Naive thymus-derived CD4-positive, alpha-beta T cell (primary cell): ENCODE data around the gene PSKH1. TPM values are rescaled to one million over a fixed set of nuclear protein-coding genes. Genes with fewer than 3 reads are reported as not detected.

Experiments
- ATAC-seq: fragments of 150-1000 bp; cut with Tn5 transposase; 2 replicates; pipeline ENCODE4 v1.10.0; 2021; ENCODE audit warnings: mild to moderate bottlenecking, moderate library complexity
- CTCF ChIA-PET: fragments of 350-600 bp; sonication (Branson Sonifier 250); formaldehyde crosslinking; loops from one replicate; lab custom pipeline; 2021; ENCODE audit warnings: antibody characterized with exemption; lab: Charles Lee
- POLR2A ChIA-PET: fragments of 350-600 bp; sonication (Branson Sonifier 250); formaldehyde crosslinking; loops from one replicate; lab custom pipeline; 2021; ENCODE audit warnings: antibody characterized with exemption, inconsistent platforms; lab: Charles Lee
- DNase-seq, 9 donors: peaks; one replicate each; pipeline versions ENCODE4 v3.0.0 to v3.0.0-alpha.2; 2020 to 2022; ENCODE audit warnings: mixed read lengths in 1 of 9
- H3K27ac ChIP-seq: one replicate; pipeline ENCODE4 v1.7.0; 2013; ENCODE audit warnings: mild to moderate bottlenecking, low read depth, low read length, moderate library complexity
- H3K27me3 ChIP-seq, 2 donors: one replicate each; pipeline ENCODE4 v1.7.0; 2013; ENCODE audit warnings: low read length in 2 of 2, mild to moderate bottlenecking in 2 of 2, moderate library complexity in 2 of 2; ENCODE audit not compliant: control insufficient read depth in 2 of 2, insufficient read depth in 2 of 2
- H3K36me3 ChIP-seq, 3 experiments: 1 replicate in 2 of 3; 2 replicates in 1 of 3; pipeline ENCODE4 v1.7.0; 2013; ENCODE audit warnings: low read length in 3 of 3, mild to moderate bottlenecking in 3 of 3, moderate library complexity in 1 of 3; ENCODE audit not compliant: insufficient read depth in 3 of 3, control insufficient read depth in 2 of 3
- H3K4me1 ChIP-seq, 2 donors: one replicate each; pipeline ENCODE4 v1.7.0; 2013; ENCODE audit warnings: low read length in 2 of 2, mild to moderate bottlenecking in 2 of 2, moderate library complexity in 1 of 2; ENCODE audit not compliant: control insufficient read depth in 2 of 2, insufficient read depth in 2 of 2
- H3K4me3 ChIP-seq: 2 replicates; pipeline ENCODE4 v1.7.0; 2013; ENCODE audit warnings: mild to moderate bottlenecking, low read length
- H3K9me3 ChIP-seq, 3 experiments: 1 replicate in 2 of 3; 2 replicates in 1 of 3; pipeline ENCODE4 v1.7.0; 2013; ENCODE audit warnings: low read length in 3 of 3; ENCODE audit not compliant: control insufficient read depth in 2 of 3
- H3K27ac Mint-ChIP-seq, 9 donors: one replicate each; pipeline ENCODE4 v1.8.0; 2020 to 2022; ENCODE audit warnings: mixed read lengths in 9 of 9, mild to moderate bottlenecking in 8 of 9, moderate library complexity in 5 of 9, inconsistent platforms in 2 of 9
- H3K27me3 Mint-ChIP-seq, 5 donors: one replicate each; pipeline ENCODE4 v1.8.0; 2021 to 2022; ENCODE audit warnings: mixed read lengths in 5 of 5, mild to moderate bottlenecking in 1 of 5
- H3K36me3 Mint-ChIP-seq, 5 donors: one replicate each; pipeline ENCODE4 v1.8.0; 2020 to 2022; ENCODE audit warnings: mixed read lengths in 5 of 5, mild to moderate bottlenecking in 3 of 5, inconsistent platforms in 1 of 5
- H3K4me1 Mint-ChIP-seq, 7 donors: one replicate each; pipeline ENCODE4 v1.8.0; 2020 to 2022; ENCODE audit warnings: mixed read lengths in 7 of 7, mild to moderate bottlenecking in 3 of 7, inconsistent platforms in 1 of 7
- H3K4me3 Mint-ChIP-seq, 10 donors: one replicate each; pipeline ENCODE4 v1.8.0; 2020 to 2022; ENCODE audit warnings: mild to moderate bottlenecking in 10 of 10, mixed read lengths in 10 of 10, moderate library complexity in 6 of 10, inconsistent platforms in 2 of 10
- H3K9me3 Mint-ChIP-seq, 11 donors: one replicate each; pipeline ENCODE4 v1.8.0; 2020 to 2022; ENCODE audit warnings: mixed read lengths in 11 of 11, mild to moderate bottlenecking in 4 of 11, inconsistent platforms in 1 of 11, moderate library complexity in 1 of 11
- intact Hi-C, 2 donors: fragments of 100-400 bp; cut with micrococcal nuclease; formaldehyde crosslinking; loops; one replicate each; pipeline ENCODE4 v1.15.1; 2023
- polyA plus RNA-seq, 2 donors: library from polyadenylated mRNA; unstranded; fragments of 300-500 nt; fragmentation: Illumina TruSeq; gene quantifications; one replicate each; pipeline ENCODE4 v1.2.3, GENCODE V29; 2021
- total RNA-seq, 6 experiments: library from RNA in 5 of 6; stranded (reverse) in 5 of 6; gene quantifications; 1 replicate in 5 of 6; 2 replicates in 1 of 6; pipeline ENCODE4 v1.2.3 and lab custom pipeline; 2021 to 2026

Gene PSKH1
- total and polyA plus RNA-seq, 7 experiments from 2014 or later: 18.0 to 34.0 (median 23.3) TPM

DNA sequence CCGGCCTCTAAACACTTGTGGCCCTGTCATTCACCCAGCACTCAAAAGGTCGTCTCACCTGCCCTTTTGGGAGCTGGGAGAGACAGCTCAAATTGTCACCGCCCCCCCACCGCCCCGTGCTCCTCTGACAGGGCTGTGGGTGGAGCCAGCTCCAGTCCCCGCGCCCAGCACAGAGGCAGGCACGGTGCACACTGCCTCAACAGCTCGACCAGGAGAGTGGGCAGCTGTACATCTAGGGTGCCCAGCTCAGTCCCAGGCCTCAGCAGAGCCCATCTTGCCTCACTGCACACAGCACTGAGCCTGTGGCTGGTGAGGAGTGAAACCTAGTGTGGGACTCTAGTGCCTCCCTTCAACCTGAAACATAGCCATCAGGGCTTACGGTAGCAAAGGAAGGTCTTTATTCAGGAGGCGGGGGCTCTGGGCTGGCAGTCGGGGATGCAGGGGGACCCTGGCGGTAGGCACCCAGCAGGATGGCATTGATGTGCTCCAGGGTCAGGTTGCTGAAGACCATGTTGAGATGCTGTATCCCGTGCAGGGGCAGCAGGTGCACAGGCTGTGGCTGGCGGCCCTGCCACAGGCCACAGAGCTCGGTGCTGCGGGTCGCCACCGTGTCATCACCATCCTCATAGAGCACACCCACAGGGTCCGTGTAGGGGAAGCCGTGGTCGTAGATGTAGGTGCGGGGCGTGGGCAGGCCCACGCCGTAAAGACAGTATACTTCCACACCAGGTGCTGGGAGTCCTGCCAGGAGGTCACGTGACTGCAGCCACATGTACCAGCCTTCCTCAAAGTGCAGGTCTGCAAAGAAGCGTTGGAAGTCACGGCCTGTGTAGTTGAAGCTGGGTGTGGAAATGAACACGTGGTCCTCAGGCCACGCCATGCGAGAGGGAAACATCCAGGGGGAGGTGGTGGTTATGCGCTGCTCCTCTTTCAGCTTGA, 46.7 kb downstream of the PSKH1 start:
- intact Hi-C loops: loop anchor here (5.0 kb wide), 3 partner anchors 298 to 377 kb away; partner anchors contain the start of genes PRMT7 (in 2 of the 2), SLC7A6OS (in 2 of the 2), CTCF (in 1 of the 2) and ESRP2 (in 1 of the 2)
- H3K36me3 ChIP-seq: peaks cover 5 to 34% (median 5%) of the 10 kb centered on the region in 3 experiments
- ATAC-seq (no peak), DNase-seq (peak in 7 of 9 donors; percentile 18 to 50 (median 32))
- peaks cover 0 to 3% (median 0%) of the 10 kb centered on the region in 5 donors for H3K27me3 Mint-ChIP-seq
- POLR2A ChIA-PET: interaction anchor here (0.5 to 1.7 kb wide), 11 partner anchors 14 to 146 kb away, joined by 3 to 6 read pairs (median 4); partner anchors contain the start of genes DDX28, DUS2 and NFATC3
- H3K27me3 ChIP-seq: no peaks in the 10 kb centered on the region
- H3K4me1 Mint-ChIP-seq: peaks cover 34 to 53% (median 41%) of the 10 kb centered on the region in 7 donors
- H3K4me3 ChIP-seq: no peak overlapping the region
- no peaks in the 10 kb centered on the region for H3K9me3 ChIP-seq
- CTCF ChIA-PET: interaction anchor here (0.6 to 3.0 kb wide), 9 partner anchors 10 to 403 kb away, joined by 3 to 14 read pairs (median 4); partner anchors contain the start of gene NRN1L
- H3K27ac ChIP-seq: peak overlapping the region; percentile 68
- H3K27ac Mint-ChIP-seq: peak overlapping the region; percentile 68 to 95 (median 91)
- H3K36me3 Mint-ChIP-seq: peaks cover 0 to 25% (median 7%) of the 10 kb centered on the region in 5 donors
- peaks cover 17 to 41% of the 10 kb centered on the region in 2 donors for H3K4me1 ChIP-seq
- H3K4me3 Mint-ChIP-seq: peak overlapping the region; percentile 39 to 76 (median 73)
- no peaks in the 10 kb centered on the region for H3K9me3 Mint-ChIP-seq

DNA sequence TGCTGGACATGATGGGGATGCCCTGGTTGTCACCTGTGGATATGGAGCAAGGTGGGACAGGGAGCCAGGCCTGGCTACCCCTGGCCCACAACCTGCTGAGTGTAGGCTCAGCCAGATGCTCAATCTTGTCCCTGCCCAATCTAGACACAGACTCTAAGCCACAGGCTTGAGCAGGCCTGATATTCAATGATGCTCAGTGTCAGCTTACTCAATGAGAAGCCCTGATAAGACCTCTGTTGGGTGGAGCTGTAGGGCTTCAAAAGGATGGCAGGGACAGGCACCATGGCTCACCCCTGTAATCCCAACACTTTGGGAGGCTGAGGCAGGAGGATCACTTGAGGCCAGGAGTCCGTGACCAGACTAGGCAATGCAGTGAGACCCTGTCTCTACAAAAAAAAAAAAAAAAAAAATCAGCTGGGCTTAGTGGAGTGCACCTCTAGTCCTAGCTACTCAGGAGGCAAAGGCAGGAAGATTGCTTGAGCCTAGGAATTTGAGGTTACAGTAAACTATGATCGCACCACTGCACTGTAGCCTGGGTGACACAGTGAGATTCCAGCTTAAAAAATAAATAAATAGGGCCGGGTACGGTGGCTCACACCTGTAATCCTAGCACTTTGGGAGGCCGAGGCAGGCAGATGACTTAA, 47.5 kb downstream of the PSKH1 start:
- POLR2A ChIA-PET: interaction anchor here (0.6 to 1.7 kb wide), 8 partner anchors 48 to 134 kb away, joined by 3 to 6 read pairs (median 4); partner anchors contain the start of genes DDX28, DPEP2 and DUS2
- peak overlapping the region; percentile 68 for H3K27ac ChIP-seq
- H3K27me3 Mint-ChIP-seq: peaks cover 0 to 3% (median 0%) of the 10 kb centered on the region in 5 donors
- H3K27ac Mint-ChIP-seq: peak overlapping the region; percentile 23 to 95 (median 91)
- peaks cover 0 to 17% (median 4%) of the 10 kb centered on the region in 5 donors for H3K36me3 Mint-ChIP-seq
- H3K4me1 ChIP-seq: peaks cover 9 to 33% of the 10 kb centered on the region in 2 donors
- peak overlapping the region in 9 of 10 donors; percentile 51 to 76 (median 73) for H3K4me3 Mint-ChIP-seq
- H3K27me3 ChIP-seq: no peaks in the 10 kb centered on the region
- H3K36me3 ChIP-seq: peaks cover 0 to 35% (median 0%) of the 10 kb centered on the region in 3 experiments
- H3K9me3 Mint-ChIP-seq: no peaks in the 10 kb centered on the region
- H3K4me3 ChIP-seq: no peak overlapping the region
- CTCF ChIA-PET: interaction anchor here (0.6 to 3.0 kb wide), 7 partner anchors 26 to 404 kb away, joined by 3 to 14 read pairs (median 6); partner anchors contain the start of gene NRN1L
- peaks cover 26 to 45% (median 33%) of the 10 kb centered on the region in 7 donors for H3K4me1 Mint-ChIP-seq
- no peak for DNase-seq
- intact Hi-C loops: no loop called here
- no peaks in the 10 kb centered on the region for H3K9me3 ChIP-seq
- ATAC-seq: no peak

DNA sequence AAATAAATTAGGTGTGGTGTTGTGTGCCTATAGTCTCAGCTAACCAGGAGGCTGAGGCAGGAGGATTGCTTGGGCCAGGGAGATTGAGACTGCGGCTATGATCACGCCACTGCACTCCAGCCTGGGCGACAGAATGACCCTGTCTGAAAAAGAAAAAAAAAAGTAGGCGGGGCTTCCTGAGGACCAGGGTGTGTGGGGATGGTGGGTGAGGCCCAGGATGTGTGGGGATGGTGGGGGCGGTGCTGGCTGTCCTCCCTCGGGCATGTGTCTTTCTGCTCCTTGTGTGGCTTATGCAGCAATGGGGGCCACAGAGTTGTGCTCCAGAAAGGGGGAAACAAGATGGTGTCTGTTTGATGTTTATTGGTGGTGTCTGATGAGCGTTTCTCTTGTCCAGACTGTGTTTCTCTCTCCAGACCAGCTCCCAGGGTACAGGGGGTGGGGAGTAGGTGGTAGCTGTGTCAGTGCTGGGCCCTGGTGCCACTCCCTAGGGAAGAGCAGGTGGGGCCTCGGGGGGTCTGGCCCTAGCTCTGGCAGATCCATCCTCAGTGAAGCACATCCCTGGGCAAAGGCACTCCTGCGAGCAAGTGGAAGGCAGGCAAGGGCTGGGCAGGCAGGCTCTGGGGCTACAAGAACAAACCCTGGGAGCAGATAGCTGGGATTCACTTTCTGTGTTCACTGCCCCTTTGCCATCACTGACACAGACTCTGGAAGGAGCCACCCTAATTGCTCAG, 48.6 kb downstream of the PSKH1 start:
- H3K27ac Mint-ChIP-seq: peak overlapping the region in 8 of 9 donors; percentile 60 to 88 (median 79)
- H3K27ac ChIP-seq: no peak overlapping the region
- H3K27me3 Mint-ChIP-seq: no peaks in the 10 kb centered on the region
- H3K4me1 ChIP-seq: peaks cover 9 to 33% of the 10 kb centered on the region in 2 donors
- ATAC-seq (no peak), DNase-seq (no peak)
- H3K9me3 Mint-ChIP-seq: no peaks in the 10 kb centered on the region
- intact Hi-C loops: no loop called here
- peaks cover 0 to 36% (median 0%) of the 10 kb centered on the region in 3 experiments for H3K36me3 ChIP-seq
- no peak overlapping the region for H3K4me3 ChIP-seq
- ChIA-PET POLR2A (interaction anchor here (0.5 to 1.7 kb wide), 5 partner anchors 55 to 399 kb away, joined by 3 to 4 read pairs (median 3); partner anchors contain the start of gene DPEP2), CTCF (interaction anchor here (0.8 to 3.0 kb wide), 7 partner anchors 25 to 376 kb away, joined by 3 to 14 read pairs (median 6); partner anchors contain the start of gene NRN1L)
- H3K4me1 Mint-ChIP-seq: peaks cover 24 to 42% (median 30%) of the 10 kb centered on the region in 7 donors
- H3K36me3 Mint-ChIP-seq: peaks cover 0 to 15% (median 0%) of the 10 kb centered on the region in 5 donors
- no peaks in the 10 kb centered on the region for H3K9me3 ChIP-seq
- H3K4me3 Mint-ChIP-seq: peak overlapping the region in 2 of 10 donors; percentile 12 to 14
- no peaks in the 10 kb centered on the region for H3K27me3 ChIP-seq

DNA sequence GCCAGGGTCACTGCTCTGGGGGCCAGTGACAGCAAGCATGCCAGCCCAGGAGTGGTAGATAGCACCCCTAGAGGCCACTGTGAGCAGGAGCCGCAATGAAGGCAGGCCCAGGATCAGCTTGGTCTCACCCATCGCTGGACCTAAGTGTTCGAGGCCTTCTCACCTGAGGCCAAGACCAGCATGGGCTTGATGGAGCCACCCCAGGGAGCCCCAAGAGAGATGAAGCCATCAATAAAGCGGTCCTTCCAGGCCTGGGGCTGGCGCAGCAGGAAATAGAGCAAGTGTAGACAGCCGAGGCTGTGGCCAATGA, 49.1 kb downstream of the PSKH1 start:
- intact Hi-C loops: no loop called here
- POLR2A ChIA-PET: no interaction called here

DNA sequence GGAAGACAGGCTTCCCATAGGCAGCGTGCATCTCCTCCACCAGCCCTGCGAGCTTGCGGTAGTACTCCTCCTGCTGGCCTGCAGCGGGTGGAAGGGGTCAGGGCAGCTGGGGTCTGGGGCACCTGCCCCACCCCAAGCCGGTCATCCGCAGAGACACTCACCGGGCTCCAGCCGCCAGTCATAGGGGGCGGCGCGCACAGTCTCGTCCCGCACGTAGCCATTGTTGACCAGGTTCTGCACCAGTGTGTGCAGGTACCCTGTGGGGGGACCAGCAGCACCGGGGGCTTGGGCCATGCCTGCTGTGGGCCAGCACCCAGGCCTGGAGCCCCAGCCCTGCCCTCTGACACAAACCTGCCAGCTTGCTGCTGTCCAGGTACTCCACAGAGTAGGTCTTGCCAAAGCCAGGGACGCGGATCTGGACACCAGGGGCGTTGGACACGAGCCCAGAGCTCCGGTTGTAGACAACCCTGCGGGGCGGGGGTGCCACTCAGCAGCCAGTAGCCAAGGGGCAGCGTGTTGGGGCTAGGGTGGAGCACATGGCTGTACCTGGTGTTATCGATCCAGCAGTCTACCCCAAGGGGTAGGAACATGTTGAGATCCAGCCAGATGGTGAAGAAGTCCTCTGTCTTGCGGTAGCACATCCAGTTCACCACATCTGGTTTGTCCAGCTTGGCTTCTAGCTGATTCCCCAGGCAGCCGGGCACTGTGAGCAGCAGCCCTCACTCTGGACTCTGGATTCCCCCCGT, 49.6 kb downstream of the PSKH1 start:
- POLR2A ChIA-PET: no interaction called here
- no peaks in the 10 kb centered on the region for H3K27me3 Mint-ChIP-seq
- ATAC-seq (no peak), DNase-seq (no peak)
- Histone ChIP-seq H3K27me3 (no peaks in the 10 kb centered on the region), H3K36me3 (peaks cover 0 to 45% (median 0%) of the 10 kb centered on the region in 3 experiments), H3K27ac (no peak overlapping the region), H3K9me3 (no peaks in the 10 kb centered on the region), H3K4me1 (peaks cover 0 to 25% of the 10 kb centered on the region in 2 donors), H3K4me3 (no peak overlapping the region)
- H3K4me3 Mint-ChIP-seq: no peak overlapping the region
- CTCF ChIA-PET: interaction anchor here (0.8 to 2.5 kb wide), 3 partner anchors 24 to 51 kb away, joined by 3 to 7 read pairs (median 4); no protein-coding TSS in a partner anchor
- peak overlapping the region in 3 of 9 donors; percentile 5 to 71 (median 62) for H3K27ac Mint-ChIP-seq
- peaks cover 0 to 10% (median 0%) of the 10 kb centered on the region in 5 donors for H3K36me3 Mint-ChIP-seq
- H3K9me3 Mint-ChIP-seq: no peaks in the 10 kb centered on the region
- peaks cover 17 to 32% (median 22%) of the 10 kb centered on the region in 7 donors for H3K4me1 Mint-ChIP-seq
- intact Hi-C loops: no loop called here

More for the DNA sequence above, 49.1 kb downstream of the PSKH1 start:
- Histone ChIP-seq H3K27ac (no peak overlapping the region), H3K4me3 (no peak overlapping the region), H3K9me3 (no peaks in the 10 kb centered on the region), H3K36me3 (peaks cover 0 to 41% (median 0%) of the 10 kb centered on the region in 3 experiments), H3K4me1 (peaks cover 4 to 29% of the 10 kb centered on the region in 2 donors), H3K27me3 (no peaks in the 10 kb centered on the region)
- H3K4me1 Mint-ChIP-seq: peaks cover 21 to 37% (median 26%) of the 10 kb centered on the region in 7 donors
- no peaks in the 10 kb centered on the region for H3K9me3 Mint-ChIP-seq
- H3K27ac Mint-ChIP-seq: peak overlapping the region in 7 of 9 donors; percentile 47 to 85 (median 74)
- H3K27me3 Mint-ChIP-seq: no peaks in the 10 kb centered on the region
- DNase-seq (peak in 4 of 9 donors; percentile 17 to 31 (median 24)), ATAC-seq (peak; percentile 64)
- CTCF ChIA-PET: interaction anchor here (0.8 to 2.5 kb wide), 4 partner anchors 24 to 375 kb away, joined by 3 to 7 read pairs (median 4); no protein-coding TSS in a partner anchor
- no peak overlapping the region for H3K4me3 Mint-ChIP-seq
- peaks cover 0 to 11% (median 0%) of the 10 kb centered on the region in 5 donors for H3K36me3 Mint-ChIP-seq
